Stimulated activated CD8-positive, alpha-beta memory T cell treated with anti-CD3 and anti-CD28 coated beads, Interleukin-2, amount 100 ng/mL, for 1 hour (primary cell): ENCODE results near the gene WDR35.

ENCODE experiments used
- DNase-seq, 2 donors: peaks; one replicate each; pipeline ENCODE4 v3.0.0-alpha.2; 2020; ENCODE audit warnings: low read depth in 2 of 2

WDR35 gene

GRCh38 chr2:19989667-19990415, at the start of gene WDR35:
Gene WDR35, minus strand, starts transcription at chr2:19990105. Its CDS starts 90 bp downstream, at chr2:19990015.
- peak; percentile 84 to 88 for DNase-seq

DNA sequence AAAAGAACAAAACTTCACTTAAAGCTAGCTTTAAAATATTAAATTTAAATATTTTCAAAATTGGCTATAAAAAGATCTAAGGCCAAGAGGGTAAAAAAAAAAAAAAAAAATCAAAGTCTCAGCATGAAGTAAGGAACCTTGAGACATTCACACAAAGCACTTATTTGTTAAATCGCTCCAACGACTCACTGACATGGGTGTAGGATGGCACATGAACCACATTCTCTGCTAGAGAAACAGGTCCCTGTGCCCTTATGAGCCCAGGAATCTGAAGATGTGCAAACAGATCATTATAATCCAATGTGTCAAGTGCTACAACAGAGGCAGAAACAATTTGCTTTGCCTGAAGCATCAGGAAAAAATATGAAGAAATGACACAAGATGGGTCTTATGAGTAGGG, 47.8 kb upstream of the WDR35 start:
- no peak for DNase-seq

DNA sequence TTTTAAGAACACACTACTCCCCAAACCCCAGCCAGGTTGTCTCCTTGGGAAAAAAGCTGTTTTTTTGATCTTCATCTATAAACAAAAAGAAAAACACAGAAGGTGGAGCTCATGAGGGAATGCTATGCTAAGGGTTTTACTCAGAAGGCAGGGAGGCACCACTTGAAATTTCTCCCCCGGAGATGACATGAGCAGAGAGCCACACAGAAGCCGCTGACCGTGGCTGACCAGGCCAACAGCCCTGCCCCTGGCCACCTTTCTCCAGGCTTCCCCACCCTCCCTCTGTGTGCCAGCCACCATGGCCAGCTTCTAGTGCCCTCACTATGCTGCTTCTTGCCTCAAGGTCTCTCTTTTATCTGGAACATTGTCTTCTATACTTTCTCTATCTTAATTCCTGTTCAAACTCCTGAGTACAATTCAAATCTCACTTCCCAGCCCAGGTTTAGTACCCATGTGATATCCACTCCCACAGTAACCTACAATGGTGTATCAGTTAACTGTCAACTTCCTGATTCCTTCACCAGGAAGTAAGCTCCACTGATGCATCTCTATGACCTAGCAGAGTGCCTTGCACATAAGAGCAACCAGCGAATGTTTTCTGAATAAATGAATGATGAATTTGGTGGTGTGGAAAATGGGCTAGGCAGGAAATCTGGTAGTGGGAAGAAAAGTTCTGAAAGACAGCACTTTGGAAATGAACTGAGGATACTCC, 46.2 kb upstream of the WDR35 start:
- DNase-seq, result no peak

- no peak for DNase-seq
These were observed 44.9 kb upstream of the WDR35 start for GRCh38 chr2:20034821-20035220.

GRCh38 chr2:20034218-20034617, 44.3 kb upstream of the WDR35 start:
- DNase-seq, result no peak

DNA sequence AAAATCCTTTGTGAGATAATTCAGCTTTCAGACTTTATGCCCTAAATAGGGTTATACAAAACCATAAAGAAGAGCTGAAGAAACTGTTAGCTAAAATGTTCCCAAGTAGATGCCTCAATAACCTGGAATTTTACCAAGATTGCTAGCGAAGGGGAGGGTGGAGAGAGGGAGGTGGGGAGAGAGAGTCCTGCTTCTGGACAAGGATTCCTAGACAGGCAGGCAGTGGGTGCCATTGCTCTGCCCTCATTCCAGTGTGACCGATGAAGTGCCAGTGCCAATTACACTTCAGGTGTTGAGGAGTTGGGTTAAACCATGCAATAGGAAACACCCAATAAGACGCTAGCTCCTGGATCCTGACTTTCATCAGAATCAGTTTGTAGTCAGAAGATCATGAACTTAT, 43.4 kb upstream of the WDR35 start:
- DNase-seq, result no peak

DNA sequence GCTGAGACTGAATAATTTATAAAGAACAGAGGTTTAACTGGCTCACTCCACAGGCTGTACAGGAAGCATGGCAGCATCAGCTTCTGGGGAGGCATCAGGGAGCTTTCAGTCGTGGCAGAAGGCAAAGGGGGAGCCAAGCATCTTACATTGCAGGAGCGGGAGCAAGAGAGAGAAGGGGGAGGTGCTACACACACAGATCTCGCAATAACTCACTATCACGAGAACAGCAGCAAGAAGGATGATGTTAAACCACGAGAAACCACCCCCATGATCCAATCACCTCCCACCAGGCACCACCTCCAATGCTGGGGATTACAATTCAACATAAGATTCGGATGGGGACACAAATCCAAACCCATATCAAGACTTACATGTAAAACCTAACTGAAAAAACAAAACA, 40.3 kb upstream of the WDR35 start:
- DNase-seq, result no peak

DNA sequence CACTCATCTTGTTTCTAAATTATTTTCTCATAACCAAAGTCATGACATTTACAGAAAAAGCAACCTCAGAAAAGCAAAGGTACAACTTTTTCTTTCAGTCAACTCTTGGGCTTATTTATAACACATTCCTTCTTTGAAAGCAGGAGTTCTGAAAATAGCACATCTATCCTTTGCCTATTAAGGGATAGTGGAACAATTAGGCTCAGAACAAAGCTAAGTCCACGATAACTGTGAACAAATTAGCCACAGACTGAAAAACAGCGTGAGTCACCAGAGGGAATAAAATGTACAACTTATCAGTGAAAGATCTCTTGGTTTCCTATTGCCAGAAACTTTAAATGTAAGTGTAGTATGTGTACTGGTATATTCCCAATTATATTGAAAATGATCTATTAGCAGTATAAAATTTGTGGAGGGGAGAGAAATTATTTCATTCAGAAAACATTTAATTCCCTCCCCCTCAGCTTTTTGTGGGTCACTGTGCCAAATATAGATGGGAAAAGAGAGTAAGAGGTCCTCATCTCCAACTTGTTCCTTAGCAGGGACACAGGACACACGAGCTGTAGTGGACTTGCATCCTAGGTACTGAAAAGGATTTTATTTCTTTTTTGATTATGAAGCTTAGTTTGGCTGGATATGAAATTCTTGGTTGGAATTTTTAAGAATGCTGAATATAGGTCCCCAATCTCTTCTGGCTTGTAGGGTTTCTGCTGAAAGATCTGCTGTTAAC, 38.0 kb upstream of the WDR35 start:
- DNase-seq, result no peak

GRCh38 chr2:20027260-20027677, 37.4 kb upstream of the WDR35 start:
- no peak for DNase-seq

DNA sequence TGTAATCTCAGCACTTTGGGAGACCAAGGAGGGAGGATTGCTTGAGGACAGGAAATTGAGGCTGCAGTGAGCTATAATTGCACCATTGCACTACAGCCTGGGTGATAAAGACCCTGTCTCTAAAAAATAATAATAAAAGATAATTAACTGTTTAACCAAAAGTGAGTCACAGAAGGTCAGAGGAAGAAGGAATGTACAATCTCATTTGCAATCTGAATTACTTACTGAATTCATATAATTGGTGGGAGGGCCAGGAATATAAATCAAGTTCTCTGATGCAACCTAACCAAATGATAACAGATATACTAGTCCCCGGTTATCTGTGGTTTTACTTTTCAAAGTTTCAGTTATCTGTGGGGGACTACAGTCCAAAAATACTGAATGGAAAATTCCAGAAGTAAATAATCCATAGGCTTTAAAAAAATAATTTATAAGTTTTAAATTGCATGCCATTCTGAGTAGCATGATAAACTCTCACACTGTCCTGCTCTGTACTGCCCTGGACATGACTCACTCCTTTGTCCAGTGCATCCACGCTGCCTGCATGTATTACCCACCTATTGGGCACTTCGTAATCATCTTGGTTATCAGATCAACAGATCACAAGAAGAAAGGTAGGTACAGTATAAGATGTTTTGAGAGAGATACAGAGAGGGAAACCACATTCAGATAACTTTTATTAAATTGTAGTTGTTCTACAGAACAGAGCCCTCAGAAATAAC, 35.3 kb upstream of the WDR35 start:
- DNase-seq, result no peak

- DNase-seq, result no peak
These were observed 33.8 kb upstream of the WDR35 start for GRCh38 chr2:20023688-20024087.

DNA sequence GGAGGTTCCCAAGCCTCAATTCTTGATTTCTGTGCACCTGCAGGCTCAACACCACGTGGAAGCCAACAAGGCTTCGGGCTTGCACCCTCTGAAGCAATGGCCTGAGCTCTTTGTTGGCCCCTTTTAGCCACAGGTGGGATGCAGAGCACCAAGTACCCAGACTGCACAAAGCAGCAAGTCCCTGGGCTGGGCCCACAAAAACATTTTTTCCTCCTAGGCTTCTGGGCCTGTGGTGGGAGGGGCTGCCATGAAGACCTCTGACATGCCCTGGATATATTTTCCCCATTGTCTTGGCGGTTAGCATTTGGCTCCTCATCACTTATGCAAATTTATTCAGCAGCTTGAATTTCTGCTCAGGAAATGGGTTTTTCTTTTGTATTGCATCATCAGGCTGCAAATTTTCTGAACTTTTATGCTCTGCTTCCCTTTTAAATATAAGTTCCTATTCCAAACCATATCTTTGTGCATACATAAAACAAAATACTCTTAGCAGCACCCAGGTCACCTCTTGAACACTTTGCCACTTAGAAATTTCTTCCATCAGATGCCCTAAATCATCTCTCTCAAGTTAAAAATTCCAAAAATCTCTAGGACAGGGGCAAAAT, 31.6 kb upstream of the WDR35 start:
- no peak for DNase-seq

DNA sequence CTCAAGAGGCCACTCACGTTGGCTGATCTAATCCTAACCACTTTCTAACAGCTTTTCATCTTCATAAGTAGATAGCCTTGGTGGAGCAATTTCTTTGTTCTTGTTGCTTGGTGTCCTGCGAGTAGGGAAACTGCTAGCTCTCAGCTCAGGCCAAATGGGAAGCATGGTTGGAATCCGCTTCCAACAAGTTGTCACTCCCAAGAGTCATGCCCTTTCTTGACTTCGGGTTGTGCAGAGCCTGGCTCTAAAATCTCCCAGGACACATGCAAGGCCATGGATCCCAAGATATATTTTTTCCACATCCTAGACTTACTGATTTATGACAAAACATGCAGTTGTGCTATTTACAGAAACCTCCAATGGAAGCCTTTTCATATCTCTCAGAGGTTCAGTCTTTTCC, 29.8 kb upstream of the WDR35 start:
- no peak for DNase-seq

- no peak for DNase-seq
These were observed 28.8 kb upstream of the WDR35 start for GRCh38 chr2:20018601-20019152.

- DNase-seq, result no peak
These were observed 26.4 kb upstream of the WDR35 start for GRCh38 chr2:20016346-20016745.

- DNase-seq, result no peak
These were observed 25.7 kb upstream of the WDR35 start for GRCh38 chr2:20015482-20016083.

DNA sequence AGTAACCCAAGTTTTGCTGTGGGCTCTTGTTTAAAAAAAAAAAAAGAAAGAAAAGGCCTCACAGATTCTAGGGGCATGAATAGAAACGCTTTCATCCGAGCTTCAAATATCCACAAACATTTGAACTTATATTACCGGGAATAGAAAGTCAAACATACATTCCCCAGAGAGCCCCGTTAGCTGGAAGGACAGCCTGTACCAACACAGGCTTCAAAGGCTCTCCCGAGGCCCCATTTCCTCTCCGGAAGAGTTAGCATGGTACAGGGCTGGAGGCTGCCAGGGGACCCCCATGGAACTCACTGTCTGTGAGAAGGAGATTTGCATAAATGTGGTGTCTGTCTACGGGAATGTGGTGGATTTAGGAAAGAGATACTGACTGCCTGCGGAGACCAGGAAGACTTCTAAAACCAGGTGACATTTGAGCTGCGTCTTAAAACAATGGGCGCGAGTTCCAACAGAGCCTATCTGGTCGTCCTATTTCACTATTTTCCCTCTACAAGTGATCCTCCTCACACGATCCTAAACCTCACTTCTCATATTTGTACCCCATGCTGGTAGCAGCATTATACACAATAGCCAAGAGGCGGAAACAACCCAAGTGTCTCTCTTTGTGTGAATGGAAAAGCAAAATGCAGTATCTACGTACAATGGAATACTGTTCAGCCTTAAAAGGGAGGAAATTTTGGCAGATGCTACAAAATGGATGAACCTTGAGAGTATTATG, 23.4 kb upstream of the WDR35 start:
- DNase-seq, result no peak

- DNase-seq, result no peak
These were observed 22.6 kb upstream of the WDR35 start, which contains the start of gene MATN3 for GRCh38 chr2:20012282-20013125. Gene MATN3, minus strand, starts transcription at chr2:20012668. Its CDS starts 37 bp downstream, at chr2:20012631.

DNA sequence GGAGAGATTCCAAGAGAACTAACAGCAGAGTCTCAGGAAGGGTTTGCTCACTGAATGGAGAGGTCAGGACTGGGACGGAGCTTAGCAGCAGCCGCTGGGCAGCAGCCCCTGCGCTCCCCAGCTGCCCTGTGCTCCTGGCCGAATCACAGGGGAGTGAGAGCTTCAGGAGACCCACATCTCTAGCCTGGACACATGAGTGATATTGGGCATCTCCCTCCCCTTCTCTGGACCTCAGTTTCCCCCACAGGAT, 22.1 kb upstream of the WDR35 start:
- no peak for DNase-seq
